Measurements from ENCODE around the gene EFCAB3. TPM values are rescaled to one million over a fixed set of nuclear protein-coding genes. Genes with fewer than 3 reads are reported as not detected.
"Not testable (repeated sequence)": the region's sequence is repeated elsewhere in the genome, so short reads cannot be mapped to it uniquely, and the experiment has no call there.

Gene EFCAB3
- total RNA-seq, 4 donors from 2014 or later: not detected

- ATAC-seq (ENCODE audit: low FRiP score): no peak
- no peak for DNase-seq (ENCODE audit: low spot score)
These were observed 12.6 kb downstream of the EFCAB3 start for GRCh38 chr17:62392908-62393307.

GRCh38 chr17:62398891-62399290 is 18.5 kb downstream of the EFCAB3 start:
- DNase-seq (ENCODE audit: low spot score) (no peak), ATAC-seq (ENCODE audit: low FRiP score) (no peak)
- no peak for TF ChIP-seq CTCF (IDR thresholded peaks at IDR 0.05)

More at GRCh38 chr17:62392908-62393307, 12.6 kb downstream of the EFCAB3 start:
- TF ChIP-seq CTCF (IDR thresholded peaks at IDR 0.05): no peak

GRCh38 chr17:62405451-62405850 is 25.1 kb downstream of the EFCAB3 start:
- ATAC-seq (ENCODE audit: low FRiP score) (no peak), DNase-seq (ENCODE audit: low spot score) (no peak)
- TF ChIP-seq CTCF (IDR thresholded peaks at IDR 0.05): no peak

GRCh38 chr17:62413090-62413489 is 32.7 kb downstream of the EFCAB3 start:
- not testable (repeated sequence) for ATAC-seq (ENCODE audit: low FRiP score)

GRCh38 chr17:62423647-62424461 is 43.5 kb downstream of the EFCAB3 start, which contains the start of gene METTL2A:
Gene METTL2A (plus strand): TSS chr17:62423897. CDS start chr17:62423903, 6 bp downstream.
- peak; percentile 61 for DNase-seq (ENCODE audit: low spot score)

More at GRCh38 chr17:62413090-62413489, 32.7 kb downstream of the EFCAB3 start:
- DNase-seq (ENCODE audit: low spot score): not testable (repeated sequence)

GRCh38 chr17:62426214-62426613 is 45.9 kb downstream of the EFCAB3 start:
- not testable (repeated sequence) for ATAC-seq (ENCODE audit: low FRiP score); DNase-seq (ENCODE audit: low spot score)

More at GRCh38 chr17:62423647-62424461, 43.5 kb downstream of the EFCAB3 start, which contains the start of gene METTL2A:
- peak; percentile 89 for ATAC-seq (ENCODE audit: low FRiP score)

- DNase-seq (ENCODE audit: low spot score); ATAC-seq (ENCODE audit: low FRiP score): not testable (repeated sequence)
These were observed 54.9 kb downstream of the EFCAB3 start for GRCh38 chr17:62435251-62435650.

- not testable (repeated sequence) for DNase-seq (ENCODE audit: low spot score); ATAC-seq (ENCODE audit: low FRiP score)
These were observed 60.8 kb downstream of the EFCAB3 start for GRCh38 chr17:62441181-62441580.

GRCh38 chr17:62444063-62444462 is 63.7 kb downstream of the EFCAB3 start:
- DNase-seq (ENCODE audit: low spot score): no peak
- TF ChIP-seq CTCF (IDR thresholded peaks at IDR 0.05): no peak
- ATAC-seq (ENCODE audit: low FRiP score): no peak

GRCh38 chr17:62445791-62446190 is 65.4 kb downstream of the EFCAB3 start:
- not testable (repeated sequence) for ATAC-seq (ENCODE audit: low FRiP score); DNase-seq (ENCODE audit: low spot score)

GRCh38 chr17:62452195-62452594 is 71.8 kb downstream of the EFCAB3 start:
- not testable (repeated sequence) for ATAC-seq (ENCODE audit: low FRiP score); DNase-seq (ENCODE audit: low spot score)

- not testable (repeated sequence) for DNase-seq (ENCODE audit: low spot score); ATAC-seq (ENCODE audit: low FRiP score)
These were observed 72.7 kb downstream of the EFCAB3 start for GRCh38 chr17:62453041-62453440.

GRCh38 chr17:62453656-62454055 is 73.3 kb downstream of the EFCAB3 start:
- not testable (repeated sequence) for ATAC-seq (ENCODE audit: low FRiP score); DNase-seq (ENCODE audit: low spot score)

GRCh38 chr17:62454111-62454510 is 73.8 kb downstream of the EFCAB3 start:
- not testable (repeated sequence) for DNase-seq (ENCODE audit: low spot score); ATAC-seq (ENCODE audit: low FRiP score)
